Ovary (tissue), 9 donors: ENCODE results near the gene ELF5. TPM values are rescaled to one million over a fixed set of nuclear protein-coding genes. Genes with fewer than 3 reads are reported as not detected.

Experiments
- DNase-seq, 5 donors: peaks; one replicate each; pipeline ENCODE4 v3.0.0-alpha.2; 2019 to 2020
- H3K27ac ChIP-seq, 2 donors: fragments of 200-600 bp; one replicate each; pipeline versions ENCODE4 v1.5.1 to v1.8.0; 2019 to 2022
- H3K27me3 ChIP-seq: fragments of 200-600 bp; one replicate; pipeline ENCODE4 v1.8.0; 2022
- H3K36me3 ChIP-seq: fragments of 200-600 bp; sonication (generic); one replicate; pipeline ENCODE4 v1.5.1; 2019
- H3K4me1 ChIP-seq: one replicate; pipeline ENCODE4 v1.8.1; 2013; ENCODE audit warnings: mild to moderate bottlenecking, moderate library complexity; ENCODE audit not compliant: insufficient read depth
- H3K4me3 ChIP-seq: fragments of 200-600 bp; sonication (generic); one replicate; pipeline ENCODE4 v1.5.1; 2017
- H3K9me3 ChIP-seq, 2 donors: fragments of 200-600 bp in 1 of 2; sonication (generic) in 1 of 2; one replicate each; pipeline versions ENCODE4 v1.5.1 to v1.8.1; 2013 to 2019; ENCODE audit warnings: mild to moderate bottlenecking in 1 of 2, moderate library complexity in 1 of 2
- EP300 ChIP-seq: sonication (generic); formaldehyde crosslinking; IDR thresholded peaks from one replicate; pipeline ENCODE4 v1.6.1; 2017; ENCODE audit warnings: antibody characterized with exemption
- POLR2A ChIP-seq: fragments of 450-650 bp; IDR thresholded peaks from one replicate; pipeline ENCODE4 v1.6.1; 2017; ENCODE audit warnings: antibody characterized with exemption, mild to moderate bottlenecking, moderate library complexity
- WGBS, 3 donors: extraction: QIAGEN DNeasy Blood & Tissue Kit in 1 of 3; methylation state at CpG; one replicate each; pipeline versions ENCODE4 v1.1.5 to v1.1.7; 2013 to 2017; 5-methylcytosine and 5-hydroxymethylcytosine counted together
- intact Hi-C, 4 donors: fragments of 100-400 bp; cut with DNase I; formaldehyde crosslinking; loops; one replicate each; pipeline versions ENCODE4 v1.11.0 to v1.15.1; 2022 to 2023
- polyA plus RNA-seq, 2 donors: library from polyadenylated mRNA; stranded (reverse); fragments of 200-250 nt in 1 of 2; fragments of 350-450 nt in 1 of 2; fragmentation: Illumina TruSeq in 1 of 2; extraction: RNeasy Lipid Tissue Mini Kit (QIAGEN cat#74804) in 1 of 2; gene quantifications; one replicate each; pipeline ENCODE4 v1.2.3, GENCODE V29; 2013 to 2014
- total RNA-seq, 7 donors: library from RNA; depleted of rRNA in 2 of 7; stranded (reverse); fragments of >200 nt in 2 of 7; fragmentation: NEBNext Ultra II Directional in 3 of 7; extraction: Animal tissue kit (Norgen Biotek cat#: 25700) in 3 of 7; gene quantifications; one replicate each; pipeline versions ENCODE4 v1.1.0 to v1.2.4, GENCODE V29; 2016 to 2023
- TF ChIP-seq, protein P1 (sequence below), 3 donors: fragments of 450-650 bp in 2 of 3; fragments of 200-600 bp in 1 of 3; IDR thresholded peaks; one replicate each; pipeline versions ENCODE4 v1.5.1 to v1.8.0; 2016 to 2022; ENCODE audit warnings: antibody characterized with exemption in 3 of 3, mild to moderate bottlenecking in 1 of 3
- donor health status: DM: no; HTN: no; CAD: no; lungs with moderate emphysema.
- donor health status: DM: no; HTN: no; CAD: no.
- donor health status: Bipolar disorder and iron deficiency.
- donor health status: DM: yes; HTN: yes; CAD: no.
- donor health status: DM: no; HTN: no; CAD: no.
- donor health status: DM: yes; HTN: yes; CAD: no.

Gene ELF5
- total and polyA plus RNA-seq, 9 donors, result not detected

DNA sequence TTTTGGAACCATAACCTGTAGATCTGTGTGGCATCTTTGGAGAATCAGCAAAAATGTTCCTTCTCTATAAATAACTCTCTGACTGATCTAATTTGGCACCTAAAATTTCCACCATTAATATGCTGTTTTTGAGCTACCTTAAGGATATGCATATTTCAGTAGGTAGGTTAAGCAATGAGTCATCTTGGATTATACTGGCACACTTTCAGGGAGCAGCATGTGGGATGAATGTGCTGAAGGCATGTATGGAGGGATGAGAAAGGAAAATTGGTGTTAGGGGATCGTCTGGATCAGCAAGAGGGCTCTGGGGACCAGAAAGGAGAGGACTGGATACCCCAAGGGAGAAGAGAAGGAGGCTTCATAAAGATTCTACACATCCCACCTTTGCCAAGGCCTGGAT, 44.6 kb upstream of the ELF5 start:
- TF ChIP-seq, protein P1, sequence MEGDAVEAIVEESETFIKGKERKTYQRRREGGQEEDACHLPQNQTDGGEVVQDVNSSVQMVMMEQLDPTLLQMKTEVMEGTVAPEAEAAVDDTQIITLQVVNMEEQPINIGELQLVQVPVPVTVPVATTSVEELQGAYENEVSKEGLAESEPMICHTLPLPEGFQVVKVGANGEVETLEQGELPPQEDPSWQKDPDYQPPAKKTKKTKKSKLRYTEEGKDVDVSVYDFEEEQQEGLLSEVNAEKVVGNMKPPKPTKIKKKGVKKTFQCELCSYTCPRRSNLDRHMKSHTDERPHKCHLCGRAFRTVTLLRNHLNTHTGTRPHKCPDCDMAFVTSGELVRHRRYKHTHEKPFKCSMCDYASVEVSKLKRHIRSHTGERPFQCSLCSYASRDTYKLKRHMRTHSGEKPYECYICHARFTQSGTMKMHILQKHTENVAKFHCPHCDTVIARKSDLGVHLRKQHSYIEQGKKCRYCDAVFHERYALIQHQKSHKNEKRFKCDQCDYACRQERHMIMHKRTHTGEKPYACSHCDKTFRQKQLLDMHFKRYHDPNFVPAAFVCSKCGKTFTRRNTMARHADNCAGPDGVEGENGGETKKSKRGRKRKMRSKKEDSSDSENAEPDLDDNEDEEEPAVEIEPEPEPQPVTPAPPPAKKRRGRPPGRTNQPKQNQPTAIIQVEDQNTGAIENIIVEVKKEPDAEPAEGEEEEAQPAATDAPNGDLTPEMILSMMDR (IDR thresholded peaks at IDR 0.05), result no peak
- no peak for TF ChIP-seq EP300
- no peak for TF ChIP-seq POLR2A
- H3K9me3 ChIP-seq, result no peaks in the 10 kb centered on the region
- no peak for DNase-seq
- no peaks in the 10 kb centered on the region for H3K36me3 ChIP-seq
- 29 to 47% (median 33%) methylated on average over 1 of the region's 1 CpG for WGBS, 3 donors
- no peak overlapping the region for H3K27ac ChIP-seq
- H3K27me3 ChIP-seq, result no peaks in the 10 kb centered on the region
- H3K4me1 ChIP-seq, result no peaks in the 10 kb centered on the region
- intact Hi-C loops, result no loop called here
- H3K4me3 ChIP-seq, result no peak overlapping the region

- TF ChIP-seq EP300, result no peak
- TF ChIP-seq, protein P1 (IDR thresholded peaks at IDR 0.05), result no peak
- no peak for TF ChIP-seq POLR2A
- DNase-seq, result no peak
Observed at GRCh38 chr11:34552270-34552669, 38.7 kb upstream of the ELF5 start.

DNA sequence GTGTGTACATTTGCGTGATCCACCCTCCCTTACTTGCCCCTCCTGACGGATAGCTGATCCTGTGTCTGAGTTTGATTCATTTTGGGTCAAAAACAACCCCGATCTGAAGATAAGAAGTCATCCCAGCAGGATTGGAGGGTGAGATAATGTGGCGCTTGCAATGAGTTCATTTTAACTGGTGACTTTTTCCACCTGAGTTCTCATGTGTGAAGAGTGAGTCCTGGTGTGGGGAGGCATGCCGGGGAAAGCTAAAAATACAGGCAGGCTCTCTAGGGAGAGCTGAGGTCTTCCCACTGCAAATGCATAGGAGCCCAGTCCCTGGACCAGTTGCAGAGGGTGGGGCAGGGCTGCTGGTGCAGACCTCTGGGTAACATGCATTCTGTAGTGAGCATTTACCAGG, 35.7 kb upstream of the ELF5 start:
- H3K27me3 ChIP-seq, result no peaks in the 10 kb centered on the region
- no peaks in the 10 kb centered on the region for H3K36me3 ChIP-seq
- no peaks in the 10 kb centered on the region for H3K4me1 ChIP-seq
- no peak overlapping the region for H3K27ac ChIP-seq
- intact Hi-C loops, result no loop called here
- H3K9me3 ChIP-seq, result no peaks in the 10 kb centered on the region
- WGBS, 3 donors, result 47 to 70% (median 57%) methylated on average over 5 of the region's 5 CpGs
- no peak for DNase-seq
- no peak for TF ChIP-seq POLR2A
- H3K4me3 ChIP-seq, result no peak overlapping the region

More at GRCh38 chr11:34552270-34552669, 38.7 kb upstream of the ELF5 start:
- no peaks in the 10 kb centered on the region for H3K36me3 ChIP-seq
- H3K9me3 ChIP-seq, result no peaks in the 10 kb centered on the region
- H3K27ac ChIP-seq, result no peak overlapping the region
- H3K27me3 ChIP-seq, result no peaks in the 10 kb centered on the region
- no peak overlapping the region for H3K4me3 ChIP-seq
- no peaks in the 10 kb centered on the region for H3K4me1 ChIP-seq
- intact Hi-C loops, result no loop called here
- WGBS, 3 donors, result 38 to 55% (median 40%) methylated on average over 3 of the region's 3 CpGs

DNA sequence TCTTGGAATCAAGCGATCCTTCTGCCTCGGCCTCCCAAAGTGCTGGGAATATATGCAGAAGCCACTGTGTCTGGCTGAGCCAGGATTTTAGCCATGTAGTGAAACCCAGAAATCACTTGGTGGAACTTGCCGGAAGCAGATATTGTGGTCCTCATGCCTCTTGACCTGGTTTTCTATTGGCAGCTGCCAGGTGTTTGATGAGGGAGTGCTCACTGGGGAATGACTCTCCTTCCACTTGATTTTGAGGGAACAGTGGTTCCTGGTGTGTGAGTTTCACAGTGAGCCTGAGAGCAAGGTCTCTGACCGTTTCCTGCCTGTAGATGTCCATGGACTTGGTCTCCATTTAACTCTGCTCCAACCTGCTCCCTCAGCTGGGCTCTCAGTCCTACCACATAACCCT, 34.7 kb upstream of the ELF5 start:
- no peaks in the 10 kb centered on the region for H3K4me1 ChIP-seq
- no peaks in the 10 kb centered on the region for H3K27me3 ChIP-seq
- no peak overlapping the region for H3K4me3 ChIP-seq
- intact Hi-C loops, result no loop called here
- DNase-seq, result no peak
- 86 to 92% (median 89%) methylated on average over 4 of the region's 4 CpGs for WGBS, 3 donors
- H3K27ac ChIP-seq, result no peak overlapping the region
- H3K9me3 ChIP-seq, result no peaks in the 10 kb centered on the region
- H3K36me3 ChIP-seq, result no peaks in the 10 kb centered on the region
- TF ChIP-seq POLR2A (no peak), EP300 (no peak)
- TF ChIP-seq, protein P1 (IDR thresholded peaks at IDR 0.05), result no peak

DNA sequence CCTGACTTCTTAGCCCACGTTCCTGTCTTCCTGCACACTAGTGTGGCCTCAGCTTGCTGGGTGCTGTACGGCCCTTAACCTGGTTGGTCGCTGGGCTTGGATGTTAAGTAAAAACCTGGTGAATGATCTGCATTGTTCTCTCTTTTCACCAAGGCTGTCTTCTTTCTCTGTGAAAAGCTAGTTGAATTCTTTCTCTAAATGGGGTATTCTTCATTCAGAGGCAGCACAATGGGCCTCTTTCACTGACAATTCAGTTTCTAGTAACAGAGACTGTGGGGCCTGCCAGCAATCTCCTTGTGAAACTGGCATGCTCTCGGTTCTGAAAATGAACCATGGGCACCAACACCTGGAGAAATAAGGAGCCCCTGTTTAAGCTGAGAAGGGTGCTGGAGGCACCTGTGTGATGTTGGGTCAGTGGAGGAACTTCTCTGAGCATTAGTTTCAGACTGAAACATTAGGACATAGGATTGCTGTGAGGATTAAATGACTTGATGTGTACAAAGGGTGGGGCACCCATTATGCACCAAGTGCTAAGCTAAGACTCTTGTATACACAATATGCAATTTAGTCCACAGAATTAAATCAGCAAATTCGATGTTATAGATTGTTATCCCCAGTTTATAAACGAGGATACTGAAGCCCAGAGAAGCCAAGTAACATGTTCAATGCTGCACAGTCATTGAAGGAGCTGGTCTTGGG, 33.1 kb upstream of the ELF5 start:
- Histone ChIP-seq H3K27ac (no peak overlapping the region), H3K4me3 (no peak overlapping the region), H3K9me3 (no peaks in the 10 kb centered on the region), H3K4me1 (no peaks in the 10 kb centered on the region), H3K27me3 (no peaks in the 10 kb centered on the region), H3K36me3 (no peaks in the 10 kb centered on the region)
- TF ChIP-seq, protein P1 (IDR thresholded peaks at IDR 0.05), result no peak
- TF ChIP-seq EP300, result no peak
- no peak for TF ChIP-seq POLR2A
- DNase-seq, result no peak
- 56 to 65% (median 60%) methylated on average over 6 of the region's 6 CpGs for WGBS, 3 donors
- intact Hi-C loops, result no loop called here
